Common myeloid progenitor, CD34-positive (primary cell): ENCODE measurements around the gene CRTC3.
"Not testable (repeated sequence)": the region's sequence is repeated elsewhere in the genome, so short reads cannot be mapped to it uniquely, and the experiment has no call there.

Experiments used
- CTCF ChIA-PET: fragments of 350-600 bp; sonication (Branson Sonifier 250); formaldehyde crosslinking; loops from one replicate; lab custom pipeline; 2021; ENCODE audit warnings: antibody characterized with exemption; lab: Charles Lee
- POLR2A ChIA-PET: fragments of 350-600 bp; sonication (Branson Sonifier 250); formaldehyde crosslinking; loops from one replicate; lab custom pipeline; 2021; ENCODE audit warnings: antibody characterized with exemption; lab: Charles Lee
- DNase-seq, 3 donors: peaks; one replicate each; pipeline versions ENCODE4 v3.0.0 to v3.0.0-alpha.2; 2013
- H3K27ac ChIP-seq, 2 experiments: 1 replicate in 1 of 2; 2 replicates in 1 of 2; pipeline ENCODE4 v1.7.0; 2013; ENCODE audit warnings: inconsistent platforms in 2 of 2, low read length in 2 of 2, mild to moderate bottlenecking in 2 of 2, low read depth in 1 of 2, moderate library complexity in 1 of 2; ENCODE audit not compliant: severe bottlenecking in 2 of 2, insufficient read depth in 1 of 2, poor library complexity in 1 of 2
- H3K27me3 ChIP-seq, 5 experiments: replicated peaks in 2 of 5; 1 replicate in 3 of 5; 2 replicates in 2 of 5; pipeline versions ENCODE4 v1.6.1 to v1.7.0; 2013; ENCODE audit warnings: low read length in 4 of 5, mild to moderate bottlenecking in 2 of 5, moderate library complexity in 2 of 5, inconsistent platforms in 1 of 5; ENCODE audit not compliant: insufficient read depth in 5 of 5, control insufficient read depth in 4 of 5
- H3K36me3 ChIP-seq, 4 experiments: 1 replicate in 2 of 4; 2 replicates in 2 of 4; pipeline versions ENCODE4 v1.6.1 to v1.7.0; 2013; ENCODE audit warnings: low read length in 3 of 4, control low read depth in 1 of 4, mild to moderate bottlenecking in 1 of 4; ENCODE audit not compliant: control insufficient read depth in 4 of 4, insufficient read depth in 4 of 4
- H3K4me1 ChIP-seq, 4 experiments: 1 replicate in 3 of 4; 2 replicates in 1 of 4; pipeline versions ENCODE4 v1.6.1 to v1.7.1; 2013; ENCODE audit warnings: low read length in 3 of 4, mild to moderate bottlenecking in 3 of 4, control low read depth in 1 of 4, inconsistent platforms in 1 of 4, moderate library complexity in 1 of 4; ENCODE audit not compliant: control insufficient read depth in 4 of 4, insufficient read depth in 4 of 4; ENCODE audit errors: control extremely low read depth in 1 of 4
- H3K4me3 ChIP-seq, 7 experiments: 1 replicate in 4 of 7; 2 replicates in 3 of 7; pipeline versions ENCODE4 v1.5.1 to v1.7.0; 2013; ENCODE audit warnings: mild to moderate bottlenecking in 7 of 7, low read length in 6 of 7, moderate library complexity in 6 of 7, inconsistent platforms in 2 of 7, low read depth in 2 of 7, control low read depth in 1 of 7; ENCODE audit not compliant: insufficient read depth in 4 of 7, control insufficient read depth in 1 of 7; ENCODE audit errors: extremely low read depth in 1 of 7
- H3K9me3 ChIP-seq, 5 experiments: 1 replicate in 4 of 5; 2 replicates in 1 of 5; pipeline versions ENCODE4 v1.6.1 to v1.7.1; 2013; ENCODE audit warnings: low read length in 4 of 5, mild to moderate bottlenecking in 2 of 5, inconsistent platforms in 1 of 5, low read depth in 1 of 5, moderate library complexity in 1 of 5; ENCODE audit not compliant: control insufficient read depth in 4 of 5, insufficient read depth in 2 of 5; ENCODE audit errors: control extremely low read depth in 1 of 5
- WGBS: methylation state at CpG from one replicate; pipeline ENCODE4 v1.1.5; 2013; ENCODE audit not compliant: insufficient coverage; 5-methylcytosine and 5-hydroxymethylcytosine counted together

Gene CRTC3

GRCh38 chr15:90513893-90514292 is 15.8 kb upstream of the CRTC3 start:
- CTCF ChIA-PET: interaction anchor here (2.6 kb wide), 1 partner anchor 13 kb away, joined by 9 read pairs; no protein-coding TSS in a partner anchor
- POLR2A ChIA-PET, H3K27ac ChIP-seq, H3K4me3 ChIP-seq, DNase-seq, H3K27me3 ChIP-seq, H3K36me3 ChIP-seq, H3K9me3 ChIP-seq, H3K4me1 ChIP-seq: not testable (repeated sequence)
- WGBS: no CpG with 5 or more reads among the region's 2 CpGs

- Histone ChIP-seq H3K9me3 (no peaks in the 10 kb centered on the region), H3K27ac (no peak overlapping the region), H3K4me1 (peaks cover 0 to 6% (median 0%) of the 10 kb centered on the region in 4 experiments), H3K27me3 (no peaks in the 10 kb centered on the region), H3K4me3 (no peak overlapping the region), H3K36me3 (no peaks in the 10 kb centered on the region)
- no CpG with 5 or more reads among the region's 1 CpG for WGBS
- ChIA-PET POLR2A (no interaction called here), CTCF (no interaction called here)
- DNase-seq: no peak
These were observed 10.0 kb upstream of the CRTC3 start for GRCh38 chr15:90519688-90520087.

GRCh38 chr15:90520365-90520764 is 9.4 kb upstream of the CRTC3 start:
- ChIA-PET POLR2A (no interaction called here), CTCF (no interaction called here)
- Histone ChIP-seq H3K27ac (no peak overlapping the region), H3K36me3 (no peaks in the 10 kb centered on the region), H3K27me3 (no peaks in the 10 kb centered on the region), H3K4me3 (no peak overlapping the region), H3K9me3 (no peaks in the 10 kb centered on the region), H3K4me1 (peaks cover 0 to 6% (median 0%) of the 10 kb centered on the region in 4 experiments)
- 87% methylated on average over 5 of the region's 5 CpGs for WGBS
- DNase-seq: no peak

GRCh38 chr15:90523373-90523772 is 6.3 kb upstream of the CRTC3 start:
- Histone ChIP-seq H3K9me3 (no peaks in the 10 kb centered on the region), H3K4me1 (no peaks in the 10 kb centered on the region), H3K36me3 (no peaks in the 10 kb centered on the region), H3K4me3 (no peak overlapping the region), H3K27me3 (no peaks in the 10 kb centered on the region), H3K27ac (no peak overlapping the region)
- CTCF ChIA-PET: interaction anchor here (0.6 to 0.9 kb wide), 3 partner anchors 12 to 375 kb away, joined by 3 read pairs; no protein-coding TSS in a partner anchor
- 94% methylated on average over 3 of the region's 3 CpGs for WGBS
- POLR2A ChIA-PET: no interaction called here
- DNase-seq: no peak

GRCh38 chr15:90524018-90524803 is 5.5 kb upstream of the CRTC3 start:
- POLR2A ChIA-PET, H3K27ac ChIP-seq, H3K4me3 ChIP-seq, H3K27me3 ChIP-seq, H3K4me1 ChIP-seq, H3K36me3 ChIP-seq, DNase-seq, H3K9me3 ChIP-seq: not testable (repeated sequence)
- 76% methylated on average over 4 of the region's 6 CpGs for WGBS
- CTCF ChIA-PET: interaction anchor here (0.6 to 0.9 kb wide), 2 partner anchors 13 to 374 kb away, joined by 3 read pairs; no protein-coding TSS in a partner anchor

GRCh38 chr15:90529011-90529370 is 732 bp upstream of the CRTC3 start:
- peaks cover 0 to 17% (median 12%) of the 10 kb centered on the region in 4 experiments for H3K4me1 ChIP-seq
- no peaks in the 10 kb centered on the region for H3K27me3 ChIP-seq
- peak overlapping the region; percentile 65 to 86 (median 81) for H3K4me3 ChIP-seq
- POLR2A ChIA-PET: interaction anchor here (1.1 kb wide), 1 partner anchor 28 kb away, joined by 3 read pairs; no protein-coding TSS in a partner anchor
- WGBS: 100% methylated on average over 6 of the region's 15 CpGs
- CTCF ChIA-PET: interaction anchor here (0.6 to 3.6 kb wide), 3 partner anchors 10 to 43 kb away, joined by 3 to 9 read pairs (median 3); no protein-coding TSS in a partner anchor
- DNase-seq: no peak
- H3K9me3 ChIP-seq: no peaks in the 10 kb centered on the region
- H3K27ac ChIP-seq: peak overlapping the region in 1 of 2 experiments; percentile 68
- H3K36me3 ChIP-seq: peaks cover 0 to 2% (median 0%) of the 10 kb centered on the region in 4 experiments
